ENCODE results near the gene TRIM54.

The TRIM54 gene

DNA sequence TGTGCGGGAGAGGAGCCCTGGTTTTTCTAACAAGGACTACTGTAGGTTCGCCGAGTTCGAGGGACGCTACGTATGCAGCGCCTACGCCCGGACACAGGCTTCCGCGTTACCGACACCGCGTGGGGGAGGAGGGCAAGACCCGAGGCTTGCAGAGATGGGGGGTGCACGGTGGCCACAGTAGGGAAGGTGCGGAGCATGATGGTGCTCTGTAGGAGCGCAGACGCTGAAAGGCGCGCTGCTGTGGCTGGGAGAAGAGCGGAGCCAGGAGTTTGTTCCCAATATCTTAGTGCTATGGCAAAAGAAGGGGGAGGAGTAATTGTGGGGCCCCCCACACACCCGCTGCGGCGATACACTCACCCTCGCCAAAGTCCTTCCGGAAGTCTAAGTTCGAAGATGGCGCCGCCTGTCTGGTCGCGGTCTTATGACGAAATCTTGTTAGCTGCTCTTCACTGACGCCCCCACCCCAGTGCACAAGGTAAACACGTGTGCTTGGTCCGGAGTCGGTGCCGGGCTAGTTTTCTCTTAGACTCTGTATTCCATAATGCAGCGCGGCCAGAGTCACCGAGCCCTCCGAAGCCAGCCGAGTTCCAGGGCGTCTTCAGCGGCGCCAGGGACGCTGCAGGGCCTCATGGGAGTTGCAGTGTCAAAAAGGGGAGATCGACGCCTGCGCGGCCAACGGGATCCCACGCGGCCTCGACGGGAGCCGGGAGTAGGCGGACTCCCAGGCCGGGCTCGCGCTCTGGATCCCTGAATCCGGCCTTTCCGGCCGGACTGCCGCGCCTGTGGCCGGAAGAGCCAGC lies 74.4 kb downstream of the TRIM54 start, which contains the start of gene GTF3C2:
GTF3C2 (minus strand) TSS at position 383 of the 800 bp plus-strand sequence. CDS start 13,210 bp downstream, outside the sequence.
- no peaks in the 10 kb centered on the region for H3K27me3 ChIP-seq (ENCODE audit: insufficient read depth, low read length, poor library complexity, severe bottlenecking)
- peak within 1 kb of the TSS; percentile 93 for H3K4me3 ChIP-seq (ENCODE audit: low read length, poor library complexity, severe bottlenecking)
- no peaks in the 10 kb centered on the region for H3K9me3 ChIP-seq (ENCODE audit: insufficient read depth, low read depth, low read length)
- H3K36me3 ChIP-seq (ENCODE audit: insufficient read depth, low read length), result no peaks in the 10 kb centered on the region
- H3K9ac ChIP-seq (ENCODE audit: low read depth, low read length, poor library complexity, severe bottlenecking), result peak within 1 kb of the TSS; percentile 94
- no peaks in the 10 kb centered on the region for H3K9me2 ChIP-seq (replicated peaks; ENCODE audit: low read depth, low read length)
- peaks cover 26% of the 10 kb centered on the region for H3K4me1 ChIP-seq (ENCODE audit: insufficient read depth, low read length, poor library complexity, severe bottlenecking)
- H3F3A ChIP-seq (ENCODE audit: low read depth), result 0 out of 2 replicates have a peak, but pooled peaks cover 2% of the 10 kb centered on the region
- peaks cover 69% of the 10 kb centered on the region for H3K79me2 ChIP-seq (ENCODE audit: insufficient read depth, low read length)
- H3K4me2 ChIP-seq (ENCODE audit: low read depth, low read length, poor library complexity, severe bottlenecking), result peak within 1 kb of the TSS; percentile 98
- peaks cover 15% of the 10 kb centered on the region for H4K20me1 ChIP-seq (ENCODE audit: insufficient read depth, low read length, poor library complexity, severe bottlenecking)
- TF ChIP-seq, protein P1, sequence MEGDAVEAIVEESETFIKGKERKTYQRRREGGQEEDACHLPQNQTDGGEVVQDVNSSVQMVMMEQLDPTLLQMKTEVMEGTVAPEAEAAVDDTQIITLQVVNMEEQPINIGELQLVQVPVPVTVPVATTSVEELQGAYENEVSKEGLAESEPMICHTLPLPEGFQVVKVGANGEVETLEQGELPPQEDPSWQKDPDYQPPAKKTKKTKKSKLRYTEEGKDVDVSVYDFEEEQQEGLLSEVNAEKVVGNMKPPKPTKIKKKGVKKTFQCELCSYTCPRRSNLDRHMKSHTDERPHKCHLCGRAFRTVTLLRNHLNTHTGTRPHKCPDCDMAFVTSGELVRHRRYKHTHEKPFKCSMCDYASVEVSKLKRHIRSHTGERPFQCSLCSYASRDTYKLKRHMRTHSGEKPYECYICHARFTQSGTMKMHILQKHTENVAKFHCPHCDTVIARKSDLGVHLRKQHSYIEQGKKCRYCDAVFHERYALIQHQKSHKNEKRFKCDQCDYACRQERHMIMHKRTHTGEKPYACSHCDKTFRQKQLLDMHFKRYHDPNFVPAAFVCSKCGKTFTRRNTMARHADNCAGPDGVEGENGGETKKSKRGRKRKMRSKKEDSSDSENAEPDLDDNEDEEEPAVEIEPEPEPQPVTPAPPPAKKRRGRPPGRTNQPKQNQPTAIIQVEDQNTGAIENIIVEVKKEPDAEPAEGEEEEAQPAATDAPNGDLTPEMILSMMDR (conservative IDR thresholded peaks at IDR 0.05; ENCODE audit: low read length), result no peak
- TF ChIP-seq EZH2phosphoT487 (IDR thresholded peaks at IDR 0.05; ENCODE audit: borderline replicate concordance), result no peak
- peak within 1 kb of the TSS; percentile 81 for H2AFZ ChIP-seq (ENCODE audit: low read length)
